ENCODE results near the gene ANK2.

Gene ANK2

GRCh38 chr4:113398441-113399143 is 349.1 kb downstream of the ANK2 start:
- DNase-seq (ENCODE audit: low read depth) = no peak

DNA sequence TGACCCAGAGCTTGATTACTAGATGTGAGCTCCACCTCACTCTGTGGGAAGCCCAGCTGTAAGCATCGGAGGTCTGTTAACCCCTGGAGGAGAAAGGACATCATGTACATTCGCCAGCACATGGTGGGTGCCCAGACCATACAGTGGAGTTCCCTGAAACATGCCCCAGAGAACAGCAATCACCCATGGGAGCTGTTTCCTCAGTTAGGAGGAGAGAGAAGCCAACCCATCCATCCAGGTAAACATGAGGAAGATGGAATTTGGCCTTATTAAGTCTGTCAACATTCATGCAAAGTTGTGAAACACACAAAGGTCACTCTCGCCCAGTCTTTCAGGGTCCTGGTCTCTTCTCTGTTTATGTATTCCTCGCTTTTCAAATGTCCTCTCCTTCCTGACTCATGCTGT is 354.7 kb downstream of the ANK2 start:
- no peak for DNase-seq (ENCODE audit: low read depth)

GRCh38 chr4:113404841-113405240 is 355.4 kb downstream of the ANK2 start:
- DNase-seq (ENCODE audit: low read depth) = no peak

GRCh38 chr4:113405874-113406722 is 356.6 kb downstream of the ANK2 start:
- DNase-seq (ENCODE audit: low read depth) = no peak

GRCh38 chr4:113406723-113407016 is 357.2 kb downstream of the ANK2 start:
- DNase-seq (ENCODE audit: low read depth) = no peak

DNA sequence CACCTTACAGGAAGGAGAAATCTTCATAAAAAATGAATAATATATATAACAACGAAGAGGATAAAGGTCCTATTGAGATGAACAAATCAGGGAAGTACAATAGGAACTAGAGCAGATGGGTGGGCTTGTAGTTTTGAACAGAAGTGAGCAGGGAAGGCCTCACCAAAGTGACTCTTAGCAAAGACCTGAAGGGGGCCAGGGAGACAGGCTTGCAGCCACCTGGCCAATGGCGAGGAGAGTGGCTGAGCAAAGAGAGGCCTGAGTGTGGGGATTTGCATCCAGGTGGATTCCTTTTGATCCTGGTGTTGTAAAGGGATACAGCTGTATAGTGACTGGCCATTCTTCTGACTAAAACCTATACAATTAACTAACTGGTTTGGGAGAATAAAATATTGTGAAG is 358.0 kb downstream of the ANK2 start:
- DNase-seq (ENCODE audit: low read depth) = no peak

GRCh38 chr4:113409181-113409580 is 359.7 kb downstream of the ANK2 start:
- DNase-seq (ENCODE audit: low read depth) = no peak

GRCh38 chr4:113410686-113411085 is 361.2 kb downstream of the ANK2 start:
- no peak for DNase-seq (ENCODE audit: low read depth)

GRCh38 chr4:113411496-113411938 is 362.1 kb downstream of the ANK2 start:
- DNase-seq (ENCODE audit: low read depth) = no peak

GRCh38 chr4:113419631-113420030 is 370.2 kb downstream of the ANK2 start:
- DNase-seq (ENCODE audit: low read depth) = no peak

DNA sequence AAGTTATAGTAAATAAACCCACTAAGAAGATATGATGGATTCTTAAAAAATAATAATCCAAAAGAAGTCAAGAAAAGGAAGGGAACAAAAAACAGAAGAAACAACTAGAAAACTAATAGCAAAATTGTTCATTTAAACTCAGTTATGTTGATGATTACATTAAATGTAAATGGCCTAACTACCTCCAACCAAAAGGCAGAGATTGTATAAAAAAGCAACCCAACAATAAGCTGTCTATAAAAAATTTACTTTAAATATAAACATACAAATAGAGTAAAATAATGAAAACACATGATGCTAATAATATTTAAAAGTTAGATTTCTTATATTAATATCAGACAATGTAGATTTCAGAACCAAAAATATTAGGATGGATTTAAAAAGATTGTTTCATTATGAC is 371.5 kb downstream of the ANK2 start:
- DNase-seq (ENCODE audit: low read depth) = no peak

DNA sequence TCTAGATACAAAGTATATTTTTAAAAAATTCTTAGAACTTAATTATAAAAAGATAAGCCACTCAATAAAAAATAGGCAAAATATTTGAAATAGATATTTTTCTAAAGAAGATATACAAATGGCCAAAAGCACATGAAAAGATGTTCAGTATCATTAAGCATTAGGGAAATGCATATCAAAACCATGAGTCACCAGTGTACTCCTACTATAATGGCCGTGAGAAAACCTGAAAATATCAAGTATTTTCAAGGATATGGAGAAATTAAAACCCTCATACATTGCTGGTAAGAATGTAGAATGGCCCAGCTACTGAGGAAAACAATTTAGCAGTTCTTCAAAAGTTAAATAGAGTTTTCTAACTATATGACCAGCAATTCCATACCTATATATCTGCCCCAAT is 374.2 kb downstream of the ANK2 start:
- DNase-seq (ENCODE audit: low read depth) = no peak

- DNase-seq (ENCODE audit: low read depth) = no peak
These were observed 383.7 kb downstream of the ANK2 start for GRCh38 chr4:113433116-113433515.

Measured in activated T-cell treated with anti-CD3 and anti-CD28 coated beads for 48 hours (primary cell).